ENCODE results near the gene MAGI2. TPM values are rescaled to one million over a fixed set of nuclear protein-coding genes. Genes with fewer than 3 reads are reported as not detected.

Gene MAGI2
- total and polyA plus RNA-seq, 2 experiments from 2014 or later = 10.4 to 26.4 TPM

DNA sequence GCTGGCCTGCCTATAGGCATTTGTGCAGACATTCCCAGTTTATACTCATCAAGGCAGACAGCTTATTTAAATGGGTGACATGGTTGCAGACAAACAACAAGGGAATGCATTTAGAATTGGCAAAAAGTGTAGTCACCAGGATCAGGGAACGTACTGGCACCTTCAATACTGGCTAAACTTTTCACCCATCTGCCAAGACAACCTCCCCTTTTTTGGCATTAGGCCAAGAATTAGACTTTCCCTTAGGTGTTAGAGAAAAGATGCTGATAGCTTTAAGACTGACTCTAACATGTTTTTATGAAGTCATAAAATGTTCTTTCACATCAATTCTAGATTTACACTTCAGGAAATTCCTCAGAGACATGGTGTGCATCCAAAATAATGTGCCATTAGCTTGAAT is 1289.0 kb downstream of the MAGI2 start (continued):
- TF ChIP-seq, protein P1, sequence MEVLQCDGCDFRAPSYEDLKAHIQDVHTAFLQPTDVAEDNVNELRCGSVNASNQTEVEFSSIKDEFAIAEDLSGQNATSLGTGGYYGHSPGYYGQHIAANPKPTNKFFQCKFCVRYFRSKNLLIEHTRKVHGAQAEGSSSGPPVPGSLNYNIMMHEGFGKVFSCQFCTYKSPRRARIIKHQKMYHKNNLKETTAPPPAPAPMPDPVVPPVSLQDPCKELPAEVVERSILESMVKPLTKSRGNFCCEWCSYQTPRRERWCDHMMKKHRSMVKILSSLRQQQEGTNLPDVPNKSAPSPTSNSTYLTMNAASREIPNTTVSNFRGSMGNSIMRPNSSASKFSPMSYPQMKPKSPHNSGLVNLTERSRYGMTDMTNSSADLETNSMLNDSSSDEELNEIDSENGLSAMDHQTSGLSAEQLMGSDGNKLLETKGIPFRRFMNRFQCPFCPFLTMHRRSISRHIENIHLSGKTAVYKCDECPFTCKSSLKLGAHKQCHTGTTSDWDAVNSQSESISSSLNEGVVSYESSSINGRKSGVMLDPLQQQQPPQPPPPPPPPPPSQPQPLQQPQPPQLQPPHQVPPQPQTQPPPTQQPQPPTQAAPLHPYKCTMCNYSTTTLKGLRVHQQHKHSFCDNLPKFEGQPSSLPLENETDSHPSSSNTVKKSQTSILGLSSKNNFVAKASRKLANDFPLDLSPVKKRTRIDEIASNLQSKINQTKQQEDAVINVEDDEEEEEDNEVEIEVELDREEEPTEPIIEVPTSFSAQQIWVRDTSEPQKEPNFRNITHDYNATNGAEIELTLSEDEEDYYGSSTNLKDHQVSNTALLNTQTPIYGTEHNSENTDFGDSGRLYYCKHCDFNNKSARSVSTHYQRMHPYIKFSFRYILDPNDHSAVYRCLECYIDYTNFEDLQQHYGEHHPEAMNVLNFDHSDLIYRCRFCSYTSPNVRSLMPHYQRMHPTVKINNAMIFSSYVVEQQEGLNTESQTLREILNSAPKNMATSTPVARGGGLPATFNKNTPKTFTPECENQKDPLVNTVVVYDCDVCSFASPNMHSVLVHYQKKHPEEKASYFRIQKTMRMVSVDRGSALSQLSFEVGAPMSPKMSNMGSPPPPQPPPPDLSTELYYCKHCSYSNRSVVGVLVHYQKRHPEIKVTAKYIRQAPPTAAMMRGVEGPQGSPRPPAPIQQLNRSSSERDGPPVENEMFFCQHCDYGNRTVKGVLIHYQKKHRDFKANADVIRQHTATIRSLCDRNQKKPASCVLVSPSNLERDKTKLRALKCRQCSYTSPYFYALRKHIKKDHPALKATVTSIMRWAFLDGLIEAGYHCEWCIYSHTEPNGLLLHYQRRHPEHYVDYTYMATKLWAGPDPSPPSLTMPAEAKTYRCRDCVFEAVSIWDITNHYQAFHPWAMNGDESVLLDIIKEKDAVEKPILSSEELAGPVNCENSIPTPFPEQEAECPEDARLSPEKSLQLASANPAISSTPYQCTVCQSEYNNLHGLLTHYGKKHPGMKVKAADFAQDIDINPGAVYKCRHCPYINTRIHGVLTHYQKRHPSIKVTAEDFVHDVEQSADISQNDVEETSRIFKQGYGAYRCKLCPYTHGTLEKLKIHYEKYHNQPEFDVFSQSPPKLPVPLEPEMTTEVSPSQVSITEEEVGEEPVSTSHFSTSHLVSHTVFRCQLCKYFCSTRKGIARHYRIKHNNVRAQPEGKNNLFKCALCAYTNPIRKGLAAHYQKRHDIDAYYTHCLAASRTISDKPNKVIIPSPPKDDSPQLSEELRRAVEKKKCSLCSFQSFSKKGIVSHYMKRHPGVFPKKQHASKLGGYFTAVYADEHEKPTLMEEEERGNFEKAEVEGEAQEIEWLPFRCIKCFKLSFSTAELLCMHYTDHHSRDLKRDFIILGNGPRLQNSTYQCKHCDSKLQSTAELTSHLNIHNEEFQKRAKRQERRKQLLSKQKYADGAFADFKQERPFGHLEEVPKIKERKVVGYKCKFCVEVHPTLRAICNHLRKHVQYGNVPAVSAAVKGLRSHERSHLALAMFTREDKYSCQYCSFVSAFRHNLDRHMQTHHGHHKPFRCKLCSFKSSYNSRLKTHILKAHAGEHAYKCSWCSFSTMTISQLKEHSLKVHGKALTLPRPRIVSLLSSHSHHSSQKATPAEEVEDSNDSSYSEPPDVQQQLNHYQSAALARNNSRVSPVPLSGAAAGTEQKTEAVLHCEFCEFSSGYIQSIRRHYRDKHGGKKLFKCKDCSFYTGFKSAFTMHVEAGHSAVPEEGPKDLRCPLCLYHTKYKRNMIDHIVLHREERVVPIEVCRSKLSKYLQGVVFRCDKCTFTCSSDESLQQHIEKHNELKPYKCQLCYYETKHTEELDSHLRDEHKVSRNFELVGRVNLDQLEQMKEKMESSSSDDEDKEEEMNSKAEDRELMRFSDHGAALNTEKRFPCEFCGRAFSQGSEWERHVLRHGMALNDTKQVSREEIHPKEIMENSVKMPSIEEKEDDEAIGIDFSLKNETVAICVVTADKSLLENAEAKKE (CRISPR knock-in tag; IDR thresholded peaks at IDR 0.05) = no peak

DNA sequence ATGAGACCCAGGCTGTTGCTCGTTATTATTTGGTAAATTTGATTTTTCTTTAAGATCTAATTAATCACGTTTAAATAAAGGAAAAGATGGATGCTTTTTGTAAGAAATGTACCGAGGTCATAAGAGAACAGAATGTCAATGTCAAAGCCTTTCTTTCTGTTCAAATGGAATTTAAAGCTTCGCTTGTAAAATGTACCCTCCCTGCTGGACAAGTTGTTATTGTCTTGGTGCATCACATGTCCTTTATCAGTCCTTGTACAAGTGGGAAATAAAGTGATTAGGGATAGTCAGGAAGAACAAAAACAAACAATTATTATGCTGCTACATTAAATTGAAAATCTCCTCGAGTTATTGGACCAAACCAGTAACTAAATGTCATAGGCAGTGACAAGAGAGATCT is 1291.7 kb downstream of the MAGI2 start:
- H2AFZ ChIP-seq = no peak overlapping the region
- Mint-ChIP-seq H3K36me3 (ENCODE audit: low read depth) (no peaks in the 10 kb centered on the region; the same call in 2 of the 3 replicates), H3K9me3 (no peaks in the 10 kb centered on the region; the same call in 2 of the 3 replicates), H3K4me1 (peaks cover 57% of the 10 kb centered on the region), H3K27me3 (ENCODE audit: insufficient read depth, low read depth, poor library complexity) (peaks cover 9% of the 10 kb centered on the region), H3K4me3 (no peak overlapping the region), H3K27ac (no peak overlapping the region)
- no peaks in the 10 kb centered on the region for H4K20me1 ChIP-seq (replicated peaks; ENCODE audit: insufficient read depth)
- peaks cover 54% of the 10 kb centered on the region for H3K4me1 ChIP-seq (ENCODE audit: insufficient read depth)
- DNase-seq (ENCODE audit: low spot score) = no peak
- no peak for ATAC-seq
- peaks cover 4% of the 10 kb centered on the region for H3K9me2 ChIP-seq (ENCODE audit: insufficient read depth)
- H3F3A ChIP-seq (replicated peaks; ENCODE audit: low read depth) = no peaks in the 10 kb centered on the region
- no peak overlapping the region for H3K27ac ChIP-seq (ENCODE audit: low read depth)
- no peak overlapping the region for H3K4me3 ChIP-seq
- no peaks in the 10 kb centered on the region for H3K36me3 ChIP-seq (ENCODE audit: insufficient read depth)
- no peak overlapping the region for H3K4me2 ChIP-seq
- H3K27me3 ChIP-seq (ENCODE audit: insufficient read depth) = no peaks in the 10 kb centered on the region
- no peaks in the 10 kb centered on the region for H3K79me2 ChIP-seq (replicated peaks; ENCODE audit: insufficient read depth)
- TF ChIP-seq CTCF (conservative IDR thresholded peaks at IDR 0.05; ENCODE audit: low read depth in 2 of 2) (no peak), ZNF331 (CRISPR knock-in tag; IDR thresholded peaks at IDR 0.05; ENCODE audit: low read depth) (no peak), NANOG (IDR thresholded peaks at IDR 0.05; ENCODE audit: borderline replicate concordance) (no peak), ZNF114 (CRISPR knock-in tag; IDR thresholded peaks at IDR 0.05) (no peak), STAT1 (IDR thresholded peaks at IDR 0.05; ENCODE audit: unreplicated experiment) (no peak), EZH2 (IDR thresholded peaks at IDR 0.05; ENCODE audit: low read depth, unreplicated experiment) (no peak), EZH2phosphoT487 (IDR thresholded peaks at IDR 0.05; ENCODE audit: unreplicated experiment) (no peak), CREB1 (CRISPR knock-in tag; IDR thresholded peaks at IDR 0.05; ENCODE audit: low read depth) (no peak)
- TF ChIP-seq, protein P2, sequence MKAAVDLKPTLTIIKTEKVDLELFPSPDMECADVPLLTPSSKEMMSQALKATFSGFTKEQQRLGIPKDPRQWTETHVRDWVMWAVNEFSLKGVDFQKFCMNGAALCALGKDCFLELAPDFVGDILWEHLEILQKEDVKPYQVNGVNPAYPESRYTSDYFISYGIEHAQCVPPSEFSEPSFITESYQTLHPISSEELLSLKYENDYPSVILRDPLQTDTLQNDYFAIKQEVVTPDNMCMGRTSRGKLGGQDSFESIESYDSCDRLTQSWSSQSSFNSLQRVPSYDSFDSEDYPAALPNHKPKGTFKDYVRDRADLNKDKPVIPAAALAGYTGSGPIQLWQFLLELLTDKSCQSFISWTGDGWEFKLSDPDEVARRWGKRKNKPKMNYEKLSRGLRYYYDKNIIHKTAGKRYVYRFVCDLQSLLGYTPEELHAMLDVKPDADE (IDR thresholded peaks at IDR 0.05) = no peak
- TF ChIP-seq, protein P3, sequence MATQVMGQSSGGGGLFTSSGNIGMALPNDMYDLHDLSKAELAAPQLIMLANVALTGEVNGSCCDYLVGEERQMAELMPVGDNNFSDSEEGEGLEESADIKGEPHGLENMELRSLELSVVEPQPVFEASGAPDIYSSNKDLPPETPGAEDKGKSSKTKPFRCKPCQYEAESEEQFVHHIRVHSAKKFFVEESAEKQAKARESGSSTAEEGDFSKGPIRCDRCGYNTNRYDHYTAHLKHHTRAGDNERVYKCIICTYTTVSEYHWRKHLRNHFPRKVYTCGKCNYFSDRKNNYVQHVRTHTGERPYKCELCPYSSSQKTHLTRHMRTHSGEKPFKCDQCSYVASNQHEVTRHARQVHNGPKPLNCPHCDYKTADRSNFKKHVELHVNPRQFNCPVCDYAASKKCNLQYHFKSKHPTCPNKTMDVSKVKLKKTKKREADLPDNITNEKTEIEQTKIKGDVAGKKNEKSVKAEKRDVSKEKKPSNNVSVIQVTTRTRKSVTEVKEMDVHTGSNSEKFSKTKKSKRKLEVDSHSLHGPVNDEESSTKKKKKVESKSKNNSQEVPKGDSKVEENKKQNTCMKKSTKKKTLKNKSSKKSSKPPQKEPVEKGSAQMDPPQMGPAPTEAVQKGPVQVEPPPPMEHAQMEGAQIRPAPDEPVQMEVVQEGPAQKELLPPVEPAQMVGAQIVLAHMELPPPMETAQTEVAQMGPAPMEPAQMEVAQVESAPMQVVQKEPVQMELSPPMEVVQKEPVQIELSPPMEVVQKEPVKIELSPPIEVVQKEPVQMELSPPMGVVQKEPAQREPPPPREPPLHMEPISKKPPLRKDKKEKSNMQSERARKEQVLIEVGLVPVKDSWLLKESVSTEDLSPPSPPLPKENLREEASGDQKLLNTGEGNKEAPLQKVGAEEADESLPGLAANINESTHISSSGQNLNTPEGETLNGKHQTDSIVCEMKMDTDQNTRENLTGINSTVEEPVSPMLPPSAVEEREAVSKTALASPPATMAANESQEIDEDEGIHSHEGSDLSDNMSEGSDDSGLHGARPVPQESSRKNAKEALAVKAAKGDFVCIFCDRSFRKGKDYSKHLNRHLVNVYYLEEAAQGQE (IDR thresholded peaks at IDR 0.05; ENCODE audit: unreplicated experiment) = no peak
